Parathyroid adenoma (tissue), 2 donors: Measurements from ENCODE around the gene KANSL1.
"Not testable (repeated sequence)": the region's sequence is repeated elsewhere in the genome, so short reads cannot be mapped to it uniquely, and the experiment has no call there.

ENCODE experiments used
- H2AFZ ChIP-seq: fragments of 300-600 bp; sonication (generic); one replicate; pipeline ENCODE4 v1.7.0; 2017; ENCODE audit warnings: antibody characterized with exemption, mild to moderate bottlenecking
- H3K27ac ChIP-seq: fragments of 300-600 bp; sonication (generic); one replicate; pipeline ENCODE4 v1.7.0; 2017
- H3K27me3 ChIP-seq: fragments of 300-600 bp; sonication (generic); one replicate; pipeline ENCODE4 v1.7.0; 2017; ENCODE audit warnings: low read length; ENCODE audit not compliant: control insufficient read depth, insufficient read depth
- H3K36me3 ChIP-seq: fragments of 300-600 bp; sonication (generic); one replicate; pipeline ENCODE4 v1.7.0; 2017; ENCODE audit warnings: low read length; ENCODE audit not compliant: control insufficient read depth, insufficient read depth
- H3K4me1 ChIP-seq: fragments of 300-600 bp; sonication (generic); one replicate; pipeline ENCODE4 v1.7.0; 2017; ENCODE audit warnings: control low read depth
- H3K4me2 ChIP-seq: fragments of 300-600 bp; sonication (generic); one replicate; pipeline ENCODE4 v1.7.0; 2017; ENCODE audit warnings: low read length
- H3K4me3 ChIP-seq: fragments of 300-600 bp; sonication (generic); one replicate; pipeline ENCODE4 v1.7.0; 2017; ENCODE audit warnings: low read depth, low read length
- H3K79me2 ChIP-seq: fragments of 300-600 bp; sonication (generic); one replicate; pipeline ENCODE4 v1.7.0; 2017; ENCODE audit warnings: control low read depth
- H3K9ac ChIP-seq: fragments of 300-600 bp; sonication (generic); one replicate; pipeline ENCODE4 v1.7.0; 2017; ENCODE audit warnings: mild to moderate bottlenecking
- H3K9me3 ChIP-seq: fragments of 300-600 bp; sonication (generic); one replicate; pipeline ENCODE4 v1.7.0; 2017; ENCODE audit warnings: low read length; ENCODE audit not compliant: control insufficient read depth
- TF ChIP-seq, protein P1 (sequence below): fragments of 300-600 bp; sonication (generic); IDR thresholded peaks from one replicate; pipeline ENCODE4 v1.7.0; 2017; ENCODE audit warnings: antibody characterized with exemption, mild to moderate bottlenecking
- donor health status: primary hyperparathyroidism.

The KANSL1 gene

DNA sequence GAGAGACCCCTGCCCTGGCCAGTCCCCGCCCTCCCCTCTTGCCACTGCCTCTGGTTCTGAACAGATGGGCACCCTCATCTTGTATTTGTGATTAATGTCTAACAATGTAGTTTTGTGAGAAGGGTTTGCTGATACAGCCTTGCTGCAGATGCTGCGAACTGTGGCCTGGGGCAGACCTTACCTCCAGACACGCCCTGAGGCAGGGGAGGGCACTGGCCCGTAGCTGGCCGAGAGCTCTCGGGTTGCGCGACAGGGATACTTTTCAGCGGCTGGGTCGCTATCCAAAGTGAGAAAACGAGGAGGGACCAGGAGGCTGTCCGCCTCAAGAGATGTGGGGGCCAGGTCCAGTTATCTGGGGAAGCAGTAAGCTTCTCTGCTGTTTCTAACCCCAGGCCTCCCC is 172.2 kb downstream of the KANSL1 start:
- Histone ChIP-seq H3K9ac (no peak overlapping the region), H3K4me2 (no peak overlapping the region), H2AFZ (no peak overlapping the region), H3K36me3 (no peaks in the 10 kb centered on the region), H3K4me1 (no peaks in the 10 kb centered on the region), H3K27ac (no peak overlapping the region), H3K4me3 (no peak overlapping the region), H3K9me3 (no peaks in the 10 kb centered on the region), H3K27me3 (no peaks in the 10 kb centered on the region), H3K79me2 (no peaks in the 10 kb centered on the region)
- TF ChIP-seq, protein P1, sequence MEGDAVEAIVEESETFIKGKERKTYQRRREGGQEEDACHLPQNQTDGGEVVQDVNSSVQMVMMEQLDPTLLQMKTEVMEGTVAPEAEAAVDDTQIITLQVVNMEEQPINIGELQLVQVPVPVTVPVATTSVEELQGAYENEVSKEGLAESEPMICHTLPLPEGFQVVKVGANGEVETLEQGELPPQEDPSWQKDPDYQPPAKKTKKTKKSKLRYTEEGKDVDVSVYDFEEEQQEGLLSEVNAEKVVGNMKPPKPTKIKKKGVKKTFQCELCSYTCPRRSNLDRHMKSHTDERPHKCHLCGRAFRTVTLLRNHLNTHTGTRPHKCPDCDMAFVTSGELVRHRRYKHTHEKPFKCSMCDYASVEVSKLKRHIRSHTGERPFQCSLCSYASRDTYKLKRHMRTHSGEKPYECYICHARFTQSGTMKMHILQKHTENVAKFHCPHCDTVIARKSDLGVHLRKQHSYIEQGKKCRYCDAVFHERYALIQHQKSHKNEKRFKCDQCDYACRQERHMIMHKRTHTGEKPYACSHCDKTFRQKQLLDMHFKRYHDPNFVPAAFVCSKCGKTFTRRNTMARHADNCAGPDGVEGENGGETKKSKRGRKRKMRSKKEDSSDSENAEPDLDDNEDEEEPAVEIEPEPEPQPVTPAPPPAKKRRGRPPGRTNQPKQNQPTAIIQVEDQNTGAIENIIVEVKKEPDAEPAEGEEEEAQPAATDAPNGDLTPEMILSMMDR, result no peak

- H3K27ac ChIP-seq, result no peak overlapping the region
- TF ChIP-seq, protein P1, result no peak
- no peaks in the 10 kb centered on the region for H3K4me1 ChIP-seq
- no peaks in the 10 kb centered on the region for H3K9me3 ChIP-seq
- H3K4me3 ChIP-seq, result no peak overlapping the region
- H3K4me2 ChIP-seq, result no peak overlapping the region
- no peak overlapping the region for H2AFZ ChIP-seq
- no peaks in the 10 kb centered on the region for H3K36me3 ChIP-seq
- H3K9ac ChIP-seq, result no peak overlapping the region
- H3K79me2 ChIP-seq, result no peaks in the 10 kb centered on the region
- H3K27me3 ChIP-seq, result no peaks in the 10 kb centered on the region
Observed at GRCh38 chr17:46020023-46020761, 173.0 kb downstream of the KANSL1 start.

DNA sequence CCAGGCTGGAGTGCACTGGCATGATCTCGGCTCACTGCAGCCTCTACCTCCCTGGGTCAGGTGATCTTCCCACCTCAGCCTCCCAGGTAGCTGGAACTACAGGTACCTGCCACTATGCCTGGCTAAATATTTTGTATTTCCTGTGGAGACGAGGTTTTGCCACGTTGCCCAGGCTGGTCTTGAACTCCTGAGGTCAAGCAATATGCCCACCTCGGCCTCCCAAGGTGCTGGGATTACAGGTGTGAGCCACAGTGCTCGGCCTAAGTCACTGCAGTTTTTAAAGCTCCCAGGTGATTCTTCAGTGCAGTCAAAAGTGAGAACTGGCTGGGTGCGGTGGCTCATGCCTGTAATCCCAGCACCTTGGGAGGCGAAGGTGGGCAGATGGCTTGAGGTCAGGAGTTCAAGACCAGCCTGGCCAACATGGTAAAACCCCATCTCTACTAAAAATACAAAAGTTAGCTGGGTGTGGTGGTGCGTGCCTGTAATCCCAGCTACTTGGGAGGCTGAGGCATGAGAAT is 173.8 kb downstream of the KANSL1 start:
- not testable (repeated sequence) for H3K4me1 ChIP-seq, H3K9ac ChIP-seq, H2AFZ ChIP-seq, H3K36me3 ChIP-seq, H3K79me2 ChIP-seq, H3K27ac ChIP-seq, H3K27me3 ChIP-seq, H3K4me2 ChIP-seq, H3K4me3 ChIP-seq, H3K9me3 ChIP-seq

- no peak overlapping the region for H3K4me2 ChIP-seq
- H3K27me3 ChIP-seq, result no peaks in the 10 kb centered on the region
- H3K9ac ChIP-seq, result no peak overlapping the region
- H3K36me3 ChIP-seq, result no peaks in the 10 kb centered on the region
- H3K4me3 ChIP-seq, result no peak overlapping the region
- no peaks in the 10 kb centered on the region for H3K4me1 ChIP-seq
- no peak overlapping the region for H3K27ac ChIP-seq
- no peak overlapping the region for H2AFZ ChIP-seq
- no peaks in the 10 kb centered on the region for H3K79me2 ChIP-seq
- no peaks in the 10 kb centered on the region for H3K9me3 ChIP-seq
- TF ChIP-seq, protein P1, result no peak
Observed at GRCh38 chr17:46013502-46014165, 179.6 kb downstream of the KANSL1 start.

DNA sequence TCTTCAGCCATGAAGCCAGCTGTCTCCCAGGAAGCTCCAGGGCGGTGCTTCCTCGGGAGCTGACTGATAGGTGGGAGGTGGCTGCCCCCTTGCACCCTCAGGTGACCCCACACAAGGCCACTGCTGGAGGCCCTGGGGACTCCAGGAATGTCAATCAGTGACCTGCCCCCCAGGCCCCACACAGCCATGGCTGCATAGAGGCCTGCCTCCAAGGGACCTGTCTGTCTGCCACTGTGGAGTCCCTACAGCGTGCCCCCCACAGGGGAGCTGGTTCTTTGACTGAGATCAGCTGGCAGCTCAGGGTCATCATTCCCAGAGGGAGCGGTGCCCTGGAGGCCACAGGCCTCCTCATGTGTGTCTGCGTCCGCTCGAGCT is 180.1 kb downstream of the KANSL1 start:
- no peak overlapping the region for H3K27ac ChIP-seq
- H3K4me3 ChIP-seq, result no peak overlapping the region
- no peaks in the 10 kb centered on the region for H3K27me3 ChIP-seq
- no peaks in the 10 kb centered on the region for H3K9me3 ChIP-seq
- H3K79me2 ChIP-seq, result no peaks in the 10 kb centered on the region
- H3K9ac ChIP-seq, result no peak overlapping the region
- no peak overlapping the region for H2AFZ ChIP-seq
- H3K4me2 ChIP-seq, result no peak overlapping the region
- TF ChIP-seq, protein P1, result no peak
- no peaks in the 10 kb centered on the region for H3K36me3 ChIP-seq
- no peaks in the 10 kb centered on the region for H3K4me1 ChIP-seq
